Panc1 (cell line): ENCODE results near the gene RNGTT.

Experiments used
- POLR2AphosphoS5 ChIP-seq: IDR thresholded peaks from 2 replicates; pipeline ENCODE4 v1.6.1; 2012; ENCODE audit warnings: mild to moderate bottlenecking, low read depth, low read length, moderate library complexity
- SIN3A ChIP-seq: IDR thresholded peaks from 2 replicates; pipeline ENCODE4 v1.6.1; 2012; ENCODE audit warnings: low read depth, mild to moderate bottlenecking, low read length, moderate library complexity, borderline replicate concordance; ENCODE audit not compliant: insufficient read depth
- TCF7L2 ChIP-seq: IDR thresholded peaks from 2 replicates; pipeline ENCODE4 v1.6.1; 2011; ENCODE audit warnings: mild to moderate bottlenecking, low read depth, low read length, inconsistent platforms
- TF ChIP-seq, protein P1 (sequence below): fragments of 450-650 bp; IDR thresholded peaks from 2 replicates; pipeline ENCODE4 v1.5.1; 2017; ENCODE audit warnings: mild to moderate bottlenecking
- TF ChIP-seq, protein P2 (sequence below), 2 experiments: IDR thresholded peaks; 2 replicates each; pipeline ENCODE4 v1.6.1; 2011 to 2012; ENCODE audit warnings: low read depth in 2 of 2, control low read depth in 1 of 2, low read length in 1 of 2, mild to moderate bottlenecking in 1 of 2, moderate library complexity in 1 of 2; ENCODE audit not compliant: insufficient read depth in 1 of 2

DNA sequence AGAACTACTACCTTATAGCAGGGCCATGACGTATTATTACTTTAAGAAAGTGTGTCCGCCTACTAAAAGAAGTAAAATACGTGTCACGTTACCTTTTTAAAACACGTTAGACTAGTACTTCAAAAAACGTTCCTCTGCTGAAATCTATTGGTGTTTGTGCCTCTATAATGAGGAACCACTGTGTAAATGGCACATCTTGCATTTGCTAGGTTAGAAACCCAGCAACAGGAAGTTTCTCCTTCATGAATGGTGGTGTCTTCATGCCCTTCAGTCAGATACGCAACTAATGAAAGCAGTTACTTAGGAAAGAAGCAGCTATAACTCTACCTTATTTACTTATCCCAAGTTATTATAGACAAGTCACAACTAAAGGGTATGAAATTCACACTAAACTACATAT lies 343.5 kb downstream of the RNGTT start:
- TF ChIP-seq, protein P1, sequence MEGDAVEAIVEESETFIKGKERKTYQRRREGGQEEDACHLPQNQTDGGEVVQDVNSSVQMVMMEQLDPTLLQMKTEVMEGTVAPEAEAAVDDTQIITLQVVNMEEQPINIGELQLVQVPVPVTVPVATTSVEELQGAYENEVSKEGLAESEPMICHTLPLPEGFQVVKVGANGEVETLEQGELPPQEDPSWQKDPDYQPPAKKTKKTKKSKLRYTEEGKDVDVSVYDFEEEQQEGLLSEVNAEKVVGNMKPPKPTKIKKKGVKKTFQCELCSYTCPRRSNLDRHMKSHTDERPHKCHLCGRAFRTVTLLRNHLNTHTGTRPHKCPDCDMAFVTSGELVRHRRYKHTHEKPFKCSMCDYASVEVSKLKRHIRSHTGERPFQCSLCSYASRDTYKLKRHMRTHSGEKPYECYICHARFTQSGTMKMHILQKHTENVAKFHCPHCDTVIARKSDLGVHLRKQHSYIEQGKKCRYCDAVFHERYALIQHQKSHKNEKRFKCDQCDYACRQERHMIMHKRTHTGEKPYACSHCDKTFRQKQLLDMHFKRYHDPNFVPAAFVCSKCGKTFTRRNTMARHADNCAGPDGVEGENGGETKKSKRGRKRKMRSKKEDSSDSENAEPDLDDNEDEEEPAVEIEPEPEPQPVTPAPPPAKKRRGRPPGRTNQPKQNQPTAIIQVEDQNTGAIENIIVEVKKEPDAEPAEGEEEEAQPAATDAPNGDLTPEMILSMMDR, result no peak
- TF ChIP-seq POLR2AphosphoS5 (no peak), SIN3A (no peak), TCF7L2 (no peak)
- TF ChIP-seq, protein P2, sequence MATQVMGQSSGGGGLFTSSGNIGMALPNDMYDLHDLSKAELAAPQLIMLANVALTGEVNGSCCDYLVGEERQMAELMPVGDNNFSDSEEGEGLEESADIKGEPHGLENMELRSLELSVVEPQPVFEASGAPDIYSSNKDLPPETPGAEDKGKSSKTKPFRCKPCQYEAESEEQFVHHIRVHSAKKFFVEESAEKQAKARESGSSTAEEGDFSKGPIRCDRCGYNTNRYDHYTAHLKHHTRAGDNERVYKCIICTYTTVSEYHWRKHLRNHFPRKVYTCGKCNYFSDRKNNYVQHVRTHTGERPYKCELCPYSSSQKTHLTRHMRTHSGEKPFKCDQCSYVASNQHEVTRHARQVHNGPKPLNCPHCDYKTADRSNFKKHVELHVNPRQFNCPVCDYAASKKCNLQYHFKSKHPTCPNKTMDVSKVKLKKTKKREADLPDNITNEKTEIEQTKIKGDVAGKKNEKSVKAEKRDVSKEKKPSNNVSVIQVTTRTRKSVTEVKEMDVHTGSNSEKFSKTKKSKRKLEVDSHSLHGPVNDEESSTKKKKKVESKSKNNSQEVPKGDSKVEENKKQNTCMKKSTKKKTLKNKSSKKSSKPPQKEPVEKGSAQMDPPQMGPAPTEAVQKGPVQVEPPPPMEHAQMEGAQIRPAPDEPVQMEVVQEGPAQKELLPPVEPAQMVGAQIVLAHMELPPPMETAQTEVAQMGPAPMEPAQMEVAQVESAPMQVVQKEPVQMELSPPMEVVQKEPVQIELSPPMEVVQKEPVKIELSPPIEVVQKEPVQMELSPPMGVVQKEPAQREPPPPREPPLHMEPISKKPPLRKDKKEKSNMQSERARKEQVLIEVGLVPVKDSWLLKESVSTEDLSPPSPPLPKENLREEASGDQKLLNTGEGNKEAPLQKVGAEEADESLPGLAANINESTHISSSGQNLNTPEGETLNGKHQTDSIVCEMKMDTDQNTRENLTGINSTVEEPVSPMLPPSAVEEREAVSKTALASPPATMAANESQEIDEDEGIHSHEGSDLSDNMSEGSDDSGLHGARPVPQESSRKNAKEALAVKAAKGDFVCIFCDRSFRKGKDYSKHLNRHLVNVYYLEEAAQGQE (IDR thresholded peaks at IDR 0.05; ENCODE audit: insufficient read depth in 1 of 2, low read depth in 2 of 2, low read length in 1 of 2), result no peak
